Stimulated activated naive CD4-positive, alpha-beta T cell treated with Interleukin-2 at 50 U/mL for 16 hours (primary cell): ENCODE measurements around the gene F3.

Experiments used
- DNase-seq: peaks from one replicate; lab custom pipeline; 2025; lab: John Stamatoyannopoulos, UW

The F3 gene

DNA sequence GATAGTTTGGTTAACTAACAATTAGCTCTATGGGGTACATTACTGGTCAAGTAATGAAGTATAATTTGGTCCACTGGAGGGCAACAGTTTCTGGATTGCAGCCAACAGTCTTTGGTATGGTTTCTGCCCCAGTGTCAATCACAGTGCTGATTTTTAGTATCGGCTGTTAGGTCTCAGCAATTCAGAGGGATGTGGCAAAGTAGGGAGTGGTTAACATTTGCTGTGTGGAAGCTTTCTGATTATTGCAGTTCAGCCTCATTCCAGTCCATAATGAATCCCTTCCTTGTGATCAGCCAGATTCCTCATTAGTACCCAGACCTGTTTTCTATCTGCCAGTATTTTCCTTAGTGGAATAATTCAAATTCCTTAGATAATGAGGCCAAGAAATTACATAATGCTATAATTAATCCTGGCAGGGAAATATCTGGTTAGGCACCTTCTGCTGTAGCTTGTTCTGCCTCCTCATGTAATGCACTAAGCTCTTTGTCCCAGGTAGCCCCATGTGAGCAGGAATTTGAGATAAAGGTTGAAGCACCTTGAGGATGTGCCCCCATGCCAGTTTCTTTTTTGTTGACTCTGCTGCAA is 14.0 kb downstream of the F3 start:
- no peak for DNase-seq

DNA sequence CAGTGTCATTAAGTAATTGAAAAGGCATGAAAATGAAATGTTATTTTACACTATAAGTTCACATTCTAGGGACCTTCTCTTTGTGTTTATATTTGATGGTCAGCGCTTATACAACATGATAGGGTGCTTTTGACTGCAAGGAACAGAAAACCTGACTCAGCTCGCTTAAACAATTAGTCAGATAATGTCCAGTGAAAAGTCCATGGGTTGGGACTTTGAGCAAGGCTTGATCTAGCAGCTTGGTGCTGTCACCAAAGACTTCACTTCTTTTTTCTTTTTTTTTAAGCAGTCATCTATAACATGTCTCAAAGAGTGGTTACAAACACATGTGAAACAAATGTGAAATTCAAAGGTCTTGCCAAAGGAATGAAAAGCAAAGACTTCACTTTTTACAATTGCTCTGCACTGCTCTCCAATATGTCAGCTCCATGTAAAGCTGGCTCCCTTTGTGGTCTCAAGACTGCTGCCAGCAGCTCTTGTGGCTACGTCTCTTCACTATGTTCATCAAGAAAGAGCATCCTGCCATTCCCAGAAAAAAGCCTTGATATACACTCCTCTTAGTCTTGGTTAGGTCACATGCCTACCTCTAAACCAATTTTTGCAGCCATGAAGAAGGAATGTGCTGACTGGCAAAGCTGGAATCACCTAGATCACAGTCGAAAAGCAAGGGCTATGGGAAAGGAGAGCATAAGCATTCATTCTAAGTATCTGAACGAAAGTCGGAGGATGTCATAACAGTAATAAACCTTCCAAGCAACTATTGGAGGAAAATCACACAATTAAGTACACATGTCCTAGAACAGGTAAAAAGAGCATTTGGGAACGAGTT is 15.2 kb downstream of the F3 start:
- DNase-seq = no peak

DNA sequence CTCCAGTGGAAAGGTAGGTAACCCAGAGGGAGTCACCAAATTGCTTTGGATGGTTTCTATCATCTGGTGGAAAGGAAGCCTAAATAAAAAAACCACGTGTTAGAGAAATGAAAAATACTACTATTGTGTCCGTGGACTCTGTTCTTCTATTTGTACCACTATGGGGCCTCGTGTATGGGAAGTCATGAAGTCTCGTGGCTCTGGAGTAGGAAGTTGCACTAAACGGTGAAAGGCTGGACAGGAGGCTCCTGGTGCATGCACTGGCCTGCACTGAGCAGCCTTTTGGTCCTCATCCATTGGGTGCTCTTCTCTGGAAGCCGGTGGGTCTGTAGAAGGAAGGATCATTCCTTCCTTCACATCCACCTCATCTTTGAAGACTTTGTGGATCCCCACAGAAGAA is 17.0 kb downstream of the F3 start:
- DNase-seq = no peak

DNA sequence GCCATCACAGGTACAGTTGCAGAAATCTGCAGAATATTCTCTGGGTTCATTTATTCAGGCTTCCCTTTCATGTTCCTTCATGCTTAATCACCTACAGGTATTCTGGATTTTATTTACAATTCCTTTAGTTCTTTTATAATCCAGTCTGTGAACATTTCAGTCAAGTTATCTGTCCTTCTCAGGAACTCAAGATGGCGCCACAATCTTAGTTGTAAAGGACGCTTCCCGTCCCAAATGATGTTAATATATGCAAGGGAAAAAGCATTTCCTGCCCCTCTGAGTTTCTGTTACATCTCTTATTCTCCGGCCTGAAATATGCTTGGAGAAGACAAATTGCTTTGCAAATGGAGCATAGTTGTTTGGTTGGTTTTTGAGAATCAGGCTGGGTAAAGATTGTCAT is 19.3 kb downstream of the F3 start:
- DNase-seq = no peak

DNA sequence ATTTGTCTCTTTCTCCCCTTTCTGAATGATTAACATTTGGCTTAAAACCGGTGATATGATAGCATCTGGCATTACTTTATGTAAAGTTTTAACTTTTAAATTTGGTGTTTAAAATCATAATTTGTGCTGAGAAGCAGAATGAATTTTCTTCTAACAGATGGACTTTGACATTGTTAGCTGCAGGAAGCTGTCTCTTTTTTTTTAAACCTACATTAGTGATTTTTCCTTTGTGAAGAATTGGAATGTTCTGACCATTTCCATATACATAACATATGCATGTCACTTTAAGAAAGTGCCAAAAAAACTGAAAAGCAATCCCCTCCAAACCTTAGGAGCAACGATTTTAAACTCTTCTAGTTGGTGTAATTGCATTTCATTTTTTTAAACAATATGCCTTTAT is 22.2 kb downstream of the F3 start:
- DNase-seq = no peak

DNA sequence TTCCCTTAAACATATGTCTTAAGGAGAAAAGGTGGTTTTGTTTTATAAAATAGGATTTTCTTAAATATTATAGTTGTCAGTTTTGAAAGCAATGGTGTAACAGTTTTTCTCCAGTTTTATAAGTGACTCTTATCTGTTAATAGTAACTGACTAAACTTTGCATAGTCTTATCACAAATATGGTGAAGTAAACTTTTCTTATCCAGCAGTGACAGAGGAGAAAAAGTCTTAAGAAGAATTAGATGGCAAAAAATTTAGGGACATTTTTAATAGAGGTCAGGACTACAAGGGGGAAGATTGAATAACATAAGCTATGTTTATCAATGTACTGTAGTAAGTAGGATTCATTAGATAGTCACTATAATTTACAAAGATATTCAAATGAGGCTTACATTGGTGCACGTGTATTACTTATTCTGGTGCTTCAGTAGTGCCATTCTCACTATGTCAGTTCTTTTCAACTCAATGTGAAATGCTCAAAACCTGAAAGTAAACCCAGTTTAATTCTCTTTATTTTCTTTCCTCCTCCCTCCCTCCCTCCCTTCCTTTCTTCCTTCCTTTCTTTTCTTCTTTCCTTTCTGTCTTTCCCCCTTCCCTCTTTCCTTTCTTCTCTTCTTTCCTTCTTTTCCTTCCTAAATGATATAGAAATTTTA is 26.1 kb downstream of the F3 start:
- no peak for DNase-seq

DNA sequence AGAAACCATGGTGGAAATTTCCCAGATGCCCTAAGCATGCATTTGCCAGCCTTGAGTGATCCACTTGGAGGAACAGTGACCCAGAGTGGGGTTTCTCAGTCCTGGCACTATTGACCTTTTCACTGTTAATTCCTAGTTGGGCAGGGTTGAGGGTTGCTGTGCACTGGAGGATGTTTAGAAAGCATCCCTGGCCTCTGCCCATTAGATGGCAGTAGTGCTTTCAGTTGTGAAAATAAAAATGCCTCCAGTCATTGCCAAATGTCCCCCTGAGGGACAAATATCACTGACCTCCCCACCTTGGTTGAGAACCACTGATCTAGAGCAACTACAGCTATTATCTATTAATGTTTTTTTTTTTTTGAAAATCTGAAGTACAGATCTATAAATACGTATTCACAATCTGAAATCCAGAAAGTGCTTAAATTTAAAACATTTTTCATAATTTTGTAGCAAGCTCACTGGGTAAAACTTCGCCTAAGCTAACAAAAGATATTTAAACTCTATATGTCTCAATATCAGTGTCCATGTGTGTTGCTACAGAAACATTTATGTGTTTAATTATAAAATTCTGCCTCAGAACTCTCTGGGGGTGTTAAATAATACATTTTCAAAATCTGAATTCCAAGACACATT is 27.3 kb downstream of the F3 start:
- DNase-seq = no peak

DNA sequence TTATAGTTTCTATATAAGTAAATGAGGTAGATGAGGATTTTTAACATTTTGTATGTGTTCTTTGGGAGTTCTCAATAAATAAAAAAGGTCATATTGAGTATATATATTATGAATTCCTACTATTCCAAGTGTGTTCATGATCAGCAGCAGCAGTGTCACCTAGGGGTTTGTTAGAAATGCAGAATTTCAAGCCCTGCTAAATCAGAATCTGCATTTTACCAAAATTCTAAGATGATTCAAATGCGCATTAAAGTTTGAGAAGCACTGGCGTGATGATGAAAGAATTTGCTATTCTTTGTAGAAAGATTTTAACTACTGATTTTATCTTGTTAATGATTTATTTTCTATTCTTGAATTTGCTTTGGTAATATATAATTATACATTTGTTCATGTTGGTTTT is 28.7 kb downstream of the F3 start:
- DNase-seq = no peak

DNA sequence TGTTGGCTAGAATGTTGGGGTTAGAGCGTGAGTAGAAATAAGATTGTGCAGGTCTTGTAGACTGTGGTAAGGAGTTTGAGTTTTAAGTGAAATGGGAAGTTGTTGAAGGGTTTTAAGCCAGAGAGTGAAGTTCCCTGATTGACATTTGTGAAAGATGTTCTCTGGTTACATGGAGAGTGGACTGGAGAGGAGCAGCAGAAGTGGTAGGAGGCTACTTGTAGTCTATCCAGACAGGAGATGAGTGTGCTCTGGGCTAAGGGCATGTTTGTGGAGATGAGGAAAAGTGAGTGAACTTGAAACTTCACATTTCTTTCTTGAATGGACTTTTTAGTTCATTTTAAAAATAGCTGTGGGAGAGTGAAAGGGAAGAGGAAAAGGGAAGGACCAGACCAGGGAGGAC is 37.0 kb downstream of the F3 start:
- DNase-seq = no peak

DNA sequence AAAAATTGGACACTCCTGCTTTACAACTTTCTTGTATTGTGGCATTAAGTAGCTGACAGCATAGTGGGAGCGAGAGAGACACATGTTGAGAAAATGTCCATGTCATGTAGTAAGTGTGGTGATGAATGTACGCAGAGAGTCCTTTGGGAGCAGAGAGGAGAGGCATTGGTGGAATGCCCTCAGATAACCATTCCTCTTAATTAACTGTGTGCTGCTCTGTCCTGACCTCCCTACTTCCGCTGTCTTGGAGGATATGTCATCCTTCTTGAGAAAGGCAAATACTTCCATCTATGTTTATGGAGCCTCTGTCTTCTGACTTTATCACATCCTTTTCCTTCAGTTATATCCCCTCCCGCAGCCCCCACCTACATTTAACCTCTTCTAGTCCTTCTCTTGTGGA is 38.4 kb downstream of the F3 start:
- DNase-seq = no peak

DNA sequence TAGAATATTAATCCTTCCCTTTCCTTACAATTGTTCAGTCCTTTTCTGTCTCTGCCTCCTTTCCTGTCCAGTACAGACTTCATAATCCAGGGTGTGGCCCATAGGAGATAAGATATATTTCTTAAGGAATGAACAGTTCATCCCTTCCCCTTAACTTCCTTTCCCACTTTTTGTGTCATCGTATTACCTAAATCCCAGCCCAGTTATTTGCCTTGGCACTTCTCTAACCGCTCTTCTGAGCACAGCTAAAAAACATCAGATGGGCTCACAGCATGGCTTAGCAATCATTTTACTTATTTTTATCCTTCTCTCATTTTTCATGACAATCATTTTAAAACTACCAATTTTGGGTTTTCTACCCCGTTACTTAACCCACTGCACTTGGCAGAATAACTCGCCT is 39.6 kb downstream of the F3 start:
- DNase-seq = no peak

DNA sequence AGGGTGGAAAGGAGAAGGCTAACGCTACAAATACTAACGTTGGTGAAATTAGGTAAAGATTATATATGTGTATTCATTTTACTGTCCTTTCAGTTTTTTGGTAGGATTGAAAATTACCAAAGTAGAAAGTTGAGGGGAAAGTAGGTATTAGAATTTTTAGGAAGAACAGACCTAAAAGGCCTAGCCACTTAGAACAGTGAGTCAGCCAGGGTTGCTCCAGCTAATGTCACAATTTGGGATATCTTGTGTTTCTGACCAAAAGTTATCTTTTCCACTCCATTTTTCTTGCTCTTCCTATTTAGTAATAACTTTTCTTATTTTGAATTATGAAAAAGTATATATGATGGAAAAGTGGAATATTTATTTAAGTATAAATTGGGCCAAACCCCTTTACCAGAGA is 40.1 kb downstream of the F3 start:
- DNase-seq = no peak

DNA sequence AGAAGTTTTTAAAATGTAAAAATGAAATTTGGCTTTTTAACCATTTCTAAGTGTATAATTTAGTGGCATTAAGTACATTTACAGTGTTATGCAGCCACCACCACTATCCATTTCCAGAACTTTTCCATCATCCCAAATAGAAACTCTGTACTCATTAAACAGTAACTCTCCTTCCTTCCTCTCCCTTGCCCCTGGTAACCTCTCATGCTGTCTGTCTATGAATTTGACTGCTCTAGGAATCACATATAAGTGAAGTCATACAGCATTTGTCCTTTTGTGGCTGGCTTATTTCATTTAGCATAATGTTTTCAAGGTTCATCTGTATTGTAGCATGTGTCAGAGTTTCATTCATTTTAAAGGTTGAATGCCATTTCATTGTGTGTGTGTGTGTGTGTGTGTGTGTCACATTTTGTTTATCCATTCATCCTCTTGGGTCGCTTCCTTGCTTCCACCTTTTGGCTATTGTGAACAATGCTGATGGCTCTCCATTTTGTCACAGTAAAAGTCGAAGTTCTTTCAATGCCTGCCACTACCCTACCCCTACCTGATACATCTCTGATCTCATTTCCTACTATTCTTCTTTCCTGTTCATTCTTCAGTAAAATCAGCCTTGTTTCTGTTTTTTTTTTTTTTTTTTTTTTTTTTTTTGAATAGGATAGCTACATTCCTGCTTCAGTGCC is 45.3 kb downstream of the F3 start:
- no peak for DNase-seq

DNA sequence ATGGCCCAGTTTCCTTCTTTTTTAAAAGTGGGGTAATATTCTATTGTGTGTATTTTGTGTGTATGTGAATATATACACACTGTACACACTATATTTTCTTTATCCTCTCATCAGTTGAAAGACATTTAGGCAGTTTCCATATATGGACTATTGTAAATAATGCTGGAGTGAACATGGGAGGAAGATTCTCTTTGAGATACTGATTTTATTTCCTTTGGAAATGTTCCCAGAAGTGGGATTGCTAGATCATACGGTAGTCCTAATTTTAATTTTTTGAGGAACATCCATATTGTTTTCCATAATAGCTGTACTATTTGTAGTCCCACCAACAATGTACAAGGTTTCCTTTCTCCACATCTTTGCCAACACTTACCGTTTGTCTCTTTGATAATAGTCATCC is 51.0 kb downstream of the F3 start:
- no peak for DNase-seq

DNA sequence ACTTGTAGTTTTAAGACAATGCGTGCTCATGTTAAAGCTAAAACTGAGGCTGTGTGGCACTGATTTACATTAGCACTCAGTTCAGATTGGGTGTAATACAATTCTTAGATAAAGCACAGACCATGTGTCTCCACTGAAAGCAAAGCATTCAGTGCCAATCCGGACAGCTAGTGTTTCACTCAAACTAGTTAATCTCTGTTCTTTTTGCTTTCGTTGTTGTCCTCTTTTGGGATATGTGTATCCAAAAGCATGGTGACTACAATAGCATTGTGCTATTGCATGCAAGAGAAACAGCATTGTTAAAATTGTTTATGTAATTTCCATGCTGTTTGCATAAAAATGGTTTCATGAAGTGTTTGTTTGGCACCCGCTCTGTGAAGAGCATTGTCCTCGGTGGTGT is 54.6 kb downstream of the F3 start:
- DNase-seq = no peak

DNA sequence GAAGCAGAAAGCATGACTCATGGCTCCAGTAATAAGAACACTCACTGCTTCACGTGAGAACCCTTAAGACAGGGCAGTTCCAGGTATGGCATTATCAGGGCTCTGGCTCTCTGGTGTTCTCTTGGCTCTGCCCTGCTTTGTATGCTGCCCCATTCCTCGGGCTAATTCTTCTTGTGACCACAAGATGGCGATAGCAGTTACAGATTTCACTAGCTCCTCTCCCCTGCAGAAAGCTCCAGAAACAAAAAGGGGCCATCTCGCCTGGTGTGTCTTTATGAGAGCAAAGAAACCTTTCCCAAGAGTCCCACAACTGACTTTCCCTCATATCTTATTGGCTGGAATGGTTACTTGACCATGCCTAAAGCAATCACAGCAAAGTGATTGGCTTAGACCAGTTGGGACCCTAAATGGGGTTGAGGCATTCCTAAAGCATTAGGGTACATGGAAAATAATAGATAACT is 60.1 kb downstream of the F3 start:
- DNase-seq = no peak

DNA sequence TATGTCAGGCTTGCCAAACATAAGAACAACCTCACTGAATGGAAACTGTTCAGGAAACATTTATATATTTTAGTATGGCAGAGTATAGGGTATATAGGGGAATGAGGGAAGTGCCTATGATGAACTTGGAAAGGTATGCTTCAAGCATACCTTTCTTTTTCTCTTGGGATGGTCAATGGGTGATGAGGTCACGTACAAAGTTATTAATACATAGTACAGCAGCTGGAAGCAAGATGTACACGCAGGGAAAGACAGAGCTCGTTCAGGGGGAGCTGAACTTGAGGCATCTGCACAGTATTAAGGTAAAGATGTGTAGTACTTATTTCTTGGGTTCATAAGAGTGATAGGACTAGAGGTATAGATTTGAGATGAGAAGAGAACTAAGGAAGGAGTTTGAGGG is 61.9 kb downstream of the F3 start:
- DNase-seq = no peak
